Osteocyte (in vitro differentiated cells): ENCODE measurements around the gene DTYMK. TPM values are rescaled to one million over a fixed set of nuclear protein-coding genes. Genes with fewer than 3 reads are reported as not detected.

Experiments
- DNase-seq: peaks from one replicate; pipeline ENCODE4 v3.0.0; 2021; ENCODE audit warnings: mixed read lengths; ENCODE audit not compliant: unreplicated experiment; ENCODE audit errors: extremely low spot score
- H3K27ac Mint-ChIP-seq: one replicate; pipeline ENCODE4 v1.8.0; 2021; ENCODE audit warnings: mild to moderate bottlenecking, mixed read lengths; ENCODE audit not compliant: unreplicated experiment
- H3K27me3 Mint-ChIP-seq: one replicate; pipeline ENCODE4 v1.8.0; 2021; ENCODE audit warnings: mixed read lengths; ENCODE audit not compliant: unreplicated experiment
- H3K36me3 Mint-ChIP-seq: one replicate; pipeline ENCODE4 v1.8.0; 2021; ENCODE audit warnings: mixed read lengths; ENCODE audit not compliant: unreplicated experiment
- H3K4me1 Mint-ChIP-seq: one replicate; pipeline ENCODE4 v1.8.0; 2021; ENCODE audit warnings: mixed read lengths; ENCODE audit not compliant: unreplicated experiment
- H3K4me3 Mint-ChIP-seq: one replicate; pipeline ENCODE4 v1.8.0; 2021; ENCODE audit warnings: mild to moderate bottlenecking, moderate library complexity, mixed read lengths; ENCODE audit not compliant: unreplicated experiment
- H3K9me3 Mint-ChIP-seq: one replicate; pipeline ENCODE4 v1.8.0; 2021; ENCODE audit warnings: mixed read lengths; ENCODE audit not compliant: unreplicated experiment
- total RNA-seq: library from RNA; stranded (reverse); gene quantifications from 2 replicates; pipeline ENCODE4 v1.2.1, GENCODE V29; 2021
- TF ChIP-seq, protein P1 (sequence below): fragments of 200-600 bp; sonication (generic); IDR thresholded peaks from 2 replicates; pipeline ENCODE4 v1.5.0; 2021; ENCODE audit warnings: antibody characterized with exemption, mild to moderate bottlenecking, moderate library complexity

The DTYMK gene
- total RNA-seq, 1 donor from 2014 or later = 28.8 TPM

DNA sequence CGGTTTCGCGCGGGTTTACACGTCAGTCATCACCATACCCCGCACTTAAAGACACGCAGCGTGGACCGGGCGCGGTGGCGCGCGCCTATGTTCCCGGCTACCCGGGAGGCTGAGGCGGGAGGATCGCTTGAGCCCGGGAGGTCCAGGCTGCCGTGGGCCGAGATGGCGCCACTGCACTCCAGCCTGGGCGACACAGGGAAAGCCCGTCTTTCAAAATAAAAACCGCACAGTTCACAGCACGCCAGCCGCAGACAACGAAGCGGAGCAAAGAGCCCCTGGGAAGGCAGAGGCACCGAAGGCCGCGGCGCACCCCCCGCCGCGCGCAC, 328 bp downstream of the DTYMK start:
- peak overlapping the region; percentile 82 for H3K4me3 Mint-ChIP-seq
- peaks cover 25% of the 10 kb centered on the region for H3K4me1 Mint-ChIP-seq
- TF ChIP-seq, protein P1, sequence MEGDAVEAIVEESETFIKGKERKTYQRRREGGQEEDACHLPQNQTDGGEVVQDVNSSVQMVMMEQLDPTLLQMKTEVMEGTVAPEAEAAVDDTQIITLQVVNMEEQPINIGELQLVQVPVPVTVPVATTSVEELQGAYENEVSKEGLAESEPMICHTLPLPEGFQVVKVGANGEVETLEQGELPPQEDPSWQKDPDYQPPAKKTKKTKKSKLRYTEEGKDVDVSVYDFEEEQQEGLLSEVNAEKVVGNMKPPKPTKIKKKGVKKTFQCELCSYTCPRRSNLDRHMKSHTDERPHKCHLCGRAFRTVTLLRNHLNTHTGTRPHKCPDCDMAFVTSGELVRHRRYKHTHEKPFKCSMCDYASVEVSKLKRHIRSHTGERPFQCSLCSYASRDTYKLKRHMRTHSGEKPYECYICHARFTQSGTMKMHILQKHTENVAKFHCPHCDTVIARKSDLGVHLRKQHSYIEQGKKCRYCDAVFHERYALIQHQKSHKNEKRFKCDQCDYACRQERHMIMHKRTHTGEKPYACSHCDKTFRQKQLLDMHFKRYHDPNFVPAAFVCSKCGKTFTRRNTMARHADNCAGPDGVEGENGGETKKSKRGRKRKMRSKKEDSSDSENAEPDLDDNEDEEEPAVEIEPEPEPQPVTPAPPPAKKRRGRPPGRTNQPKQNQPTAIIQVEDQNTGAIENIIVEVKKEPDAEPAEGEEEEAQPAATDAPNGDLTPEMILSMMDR = no peak
- no peaks in the 10 kb centered on the region for H3K9me3 Mint-ChIP-seq
- peak overlapping the region; percentile 73 for H3K27ac Mint-ChIP-seq
- H3K36me3 Mint-ChIP-seq = peaks cover 6% of the 10 kb centered on the region
- no peaks in the 10 kb centered on the region for H3K27me3 Mint-ChIP-seq
- DNase-seq = no peak

DNA sequence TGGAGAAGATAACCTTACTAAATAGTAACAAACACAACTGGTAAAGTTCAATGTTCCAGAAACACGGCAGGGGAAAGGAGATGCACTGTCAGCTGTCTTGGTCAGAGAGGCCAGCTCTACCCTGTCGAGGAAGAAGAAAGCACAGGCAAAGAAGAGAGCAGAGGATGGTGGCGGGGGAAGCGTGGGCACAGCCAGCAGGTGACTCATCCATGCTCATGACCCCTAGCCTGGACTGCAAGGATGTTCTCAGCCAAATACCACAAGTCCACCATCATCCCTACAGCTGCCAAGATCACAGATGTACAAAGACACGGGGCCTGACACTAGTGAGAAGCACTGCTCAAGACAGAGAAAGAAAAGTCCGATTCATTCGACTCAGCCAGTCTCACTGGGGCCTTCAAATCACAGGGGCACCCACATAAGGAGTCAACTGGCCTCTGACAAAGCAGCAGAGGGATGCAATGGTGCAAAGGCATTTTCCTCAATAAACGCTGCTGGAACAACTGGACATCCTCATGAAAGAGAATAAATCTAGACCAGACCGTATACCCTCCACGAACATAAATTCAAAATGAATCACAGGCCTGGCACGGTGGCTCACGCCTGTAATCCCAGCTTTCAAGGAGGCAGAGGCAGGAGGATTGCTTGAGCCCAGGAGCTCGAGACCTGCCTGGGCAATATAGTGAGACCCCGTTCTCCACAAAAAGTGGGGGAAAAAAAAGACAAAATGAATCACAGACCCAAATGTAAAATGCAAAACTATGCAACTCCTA, 5.6 kb downstream of the DTYMK start:
- Mint-ChIP-seq H3K27ac (peak overlapping the region; percentile 32), H3K36me3 (peaks cover 23% of the 10 kb centered on the region), H3K9me3 (no peaks in the 10 kb centered on the region), H3K27me3 (no peaks in the 10 kb centered on the region), H3K4me1 (peaks cover 21% of the 10 kb centered on the region), H3K4me3 (no peak overlapping the region)
- DNase-seq = no peak
- TF ChIP-seq, protein P1 = no peak

DNA sequence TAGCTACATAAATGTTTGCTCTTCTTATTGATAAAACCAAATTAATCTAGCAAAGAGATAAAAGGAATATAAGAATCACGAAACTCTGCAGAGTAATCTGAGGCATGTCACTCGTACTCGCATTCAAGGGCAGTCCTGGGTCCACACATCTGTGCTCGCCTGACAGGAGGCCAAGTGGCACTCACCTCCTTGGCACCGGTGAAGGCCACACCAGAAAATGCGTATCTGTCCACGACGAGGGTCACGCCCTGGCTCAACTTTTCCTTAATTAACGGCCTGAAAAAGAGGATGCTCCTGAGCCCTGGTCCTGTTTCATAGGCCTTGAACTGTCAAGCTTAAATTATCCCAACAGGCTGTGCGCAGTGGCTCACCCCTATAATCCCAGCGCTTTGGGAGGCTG, 6.6 kb downstream of the DTYMK start:
- peaks cover 14% of the 10 kb centered on the region for H3K4me1 Mint-ChIP-seq
- no peak for DNase-seq
- H3K27ac Mint-ChIP-seq = no peak overlapping the region
- TF ChIP-seq, protein P1 = no peak
- no peak overlapping the region for H3K4me3 Mint-ChIP-seq
- H3K36me3 Mint-ChIP-seq = peaks cover 27% of the 10 kb centered on the region
- no peaks in the 10 kb centered on the region for H3K27me3 Mint-ChIP-seq
- no peaks in the 10 kb centered on the region for H3K9me3 Mint-ChIP-seq

DNA sequence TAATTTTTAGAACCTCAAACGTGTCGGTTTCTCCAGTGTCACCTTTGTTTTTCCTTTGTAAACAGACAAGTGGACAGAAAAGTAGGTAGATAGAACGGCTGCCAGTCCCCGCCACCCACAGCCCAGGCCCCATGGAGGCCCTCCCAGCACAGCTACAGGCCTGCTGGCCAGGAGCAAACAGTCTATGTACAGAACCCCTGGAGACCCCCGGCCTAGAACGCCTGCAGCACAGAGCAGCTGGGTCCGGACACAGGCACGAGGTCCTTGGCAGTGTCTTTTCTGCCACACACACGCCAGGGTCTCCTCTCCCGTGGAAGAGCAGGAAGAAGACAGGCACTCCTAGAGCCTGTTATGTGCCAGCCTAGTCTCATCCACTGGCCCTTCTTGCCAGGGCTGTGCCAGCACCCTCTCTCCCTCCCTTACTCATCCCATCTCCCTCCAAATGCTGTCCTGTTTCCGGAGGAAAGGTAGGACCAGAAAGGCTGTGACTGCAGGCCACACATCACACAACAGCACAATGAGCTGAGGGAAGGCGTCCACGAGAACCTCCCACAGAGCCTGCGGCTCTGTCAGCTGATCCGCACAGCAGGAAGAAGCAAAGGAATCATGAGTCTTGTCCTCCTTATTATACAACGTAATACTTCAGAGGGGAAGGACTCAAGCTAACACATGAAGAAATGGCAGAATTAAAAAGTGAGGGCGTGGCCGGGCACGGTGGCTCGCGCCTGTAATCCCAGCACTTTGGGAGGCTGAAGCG, 7.7 kb downstream of the DTYMK start:
- H3K27ac Mint-ChIP-seq = no peak overlapping the region
- no peaks in the 10 kb centered on the region for H3K27me3 Mint-ChIP-seq
- TF ChIP-seq, protein P1 = no peak
- H3K4me1 Mint-ChIP-seq = peaks cover 14% of the 10 kb centered on the region
- peaks cover 26% of the 10 kb centered on the region for H3K36me3 Mint-ChIP-seq
- H3K4me3 Mint-ChIP-seq = no peak overlapping the region
- DNase-seq = no peak
- H3K9me3 Mint-ChIP-seq = no peaks in the 10 kb centered on the region

DNA sequence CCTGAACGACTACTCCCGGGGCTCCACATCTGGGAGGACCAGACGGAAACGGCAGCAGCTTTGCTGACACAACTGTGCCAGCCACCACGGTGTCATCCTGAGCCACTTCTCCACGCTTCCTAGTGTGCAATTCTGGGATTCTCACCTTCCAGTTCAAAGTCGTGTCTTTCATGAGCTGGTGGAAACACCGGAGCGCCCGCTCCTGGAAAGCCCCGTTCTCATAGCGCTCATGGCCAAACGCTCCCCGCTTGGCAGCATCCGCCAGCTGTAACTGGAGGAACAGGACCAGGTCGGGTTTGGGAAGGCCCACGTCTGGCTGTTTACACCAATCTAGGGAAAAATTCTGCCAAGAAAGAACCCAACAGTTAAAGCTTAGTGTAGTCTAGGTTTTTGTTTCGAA, 8.3 kb downstream of the DTYMK start:
- H3K9me3 Mint-ChIP-seq = no peaks in the 10 kb centered on the region
- peaks cover 26% of the 10 kb centered on the region for H3K36me3 Mint-ChIP-seq
- no peak for DNase-seq
- H3K4me1 Mint-ChIP-seq = peaks cover 14% of the 10 kb centered on the region
- TF ChIP-seq, protein P1 = no peak
- no peak overlapping the region for H3K27ac Mint-ChIP-seq
- no peak overlapping the region for H3K4me3 Mint-ChIP-seq
- no peaks in the 10 kb centered on the region for H3K27me3 Mint-ChIP-seq
